Natural killer cell (primary cell): Measurements from ENCODE around the gene C10orf62. TPM values are rescaled to one million over a fixed set of nuclear protein-coding genes. Genes with fewer than 3 reads are reported as not detected.

Experiments used
- ATAC-seq, 3 donors: fragments of 150-1000 bp in 2 of 3; fragments of 200-7000 bp in 1 of 3; cut with Tn5 transposase; 1 replicate in 1 of 3; 2 replicates in 2 of 3; pipeline ENCODE4 v1.10.0; 2021; ENCODE audit warnings: mild to moderate bottlenecking in 2 of 3, moderate library complexity in 2 of 3
- DNase-seq, 2 donors: peaks; one replicate each; pipeline versions ENCODE4 v3.0.0 to v3.0.0-alpha.2; 2013 to 2021; ENCODE audit warnings: mixed read lengths in 1 of 2
- H3K27ac ChIP-seq: one replicate; pipeline ENCODE4 v1.5.1; 2013; ENCODE audit warnings: mild to moderate bottlenecking, low read length
- H3K27me3 ChIP-seq: one replicate; pipeline ENCODE4 v1.6.1; 2013; ENCODE audit warnings: low read length; ENCODE audit not compliant: control insufficient read depth, insufficient read depth
- H3K36me3 ChIP-seq: one replicate; pipeline ENCODE4 v1.6.1; 2013; ENCODE audit warnings: low read length; ENCODE audit not compliant: control insufficient read depth, insufficient read depth
- H3K4me1 ChIP-seq: one replicate; pipeline ENCODE4 v1.6.1; 2013; ENCODE audit warnings: low read length; ENCODE audit not compliant: control insufficient read depth, insufficient read depth
- H3K4me3 ChIP-seq: one replicate; pipeline ENCODE4 v1.5.1; 2013; ENCODE audit warnings: low read length
- H3K9me3 ChIP-seq: one replicate; pipeline ENCODE4 v1.6.1; 2013; ENCODE audit warnings: low read length; ENCODE audit not compliant: control insufficient read depth, insufficient read depth
- H3K27ac Mint-ChIP-seq, 2 donors: one replicate each; pipeline ENCODE4 v1.8.0; 2022; ENCODE audit warnings: mild to moderate bottlenecking in 2 of 2, mixed read lengths in 2 of 2, moderate library complexity in 1 of 2
- H3K27me3 Mint-ChIP-seq, 2 donors: one replicate each; pipeline ENCODE4 v1.8.0; 2022; ENCODE audit warnings: low read depth in 2 of 2, mixed read lengths in 2 of 2
- H3K36me3 Mint-ChIP-seq: one replicate; pipeline ENCODE4 v1.8.0; 2022; ENCODE audit warnings: mixed read lengths
- H3K4me1 Mint-ChIP-seq, 2 donors: one replicate each; pipeline ENCODE4 v1.8.0; 2022; ENCODE audit warnings: mixed read lengths in 2 of 2
- H3K4me3 Mint-ChIP-seq: one replicate; pipeline ENCODE4 v1.8.0; 2022; ENCODE audit warnings: mild to moderate bottlenecking, moderate library complexity, mixed read lengths
- H3K9me3 Mint-ChIP-seq, 2 donors: one replicate each; pipeline ENCODE4 v1.8.0; 2022; ENCODE audit warnings: mixed read lengths in 2 of 2
- WGBS: methylation state at CpG from one replicate; pipeline ENCODE4 v1.1.7; 2013; ENCODE audit warnings: missing lambda C conversion rate; ENCODE audit not compliant: insufficient coverage; 5-methylcytosine and 5-hydroxymethylcytosine counted together
- intact Hi-C: fragments of 100-400 bp; cut with micrococcal nuclease; formaldehyde crosslinking; loops from one replicate; pipeline ENCODE4 v1.14.2; 2022
- total RNA-seq, 4 donors: library from RNA; stranded (reverse); fragments of 120-200 nt in 1 of 4; gene quantifications; one replicate each; pipeline versions ENCODE4 v1.2.3 to v1.2.4, GENCODE V29; 2013 to 2022
- TF ChIP-seq, protein P1 (sequence below): fragments of 200-600 bp; IDR thresholded peaks from one replicate; pipeline ENCODE4 v1.8.0; 2022; ENCODE audit warnings: antibody characterized with exemption

The C10orf62 gene
- total RNA-seq, 3 donors from 2014 or later (not counting 1 experiment from before 2014, with no cell fraction given) = 0.32 TPM; not detected in 2

GRCh38 chr10:97598407-97599271, 9.1 kb downstream of the C10orf62 start:
- intact Hi-C loops = no loop called here
- H3K4me1 ChIP-seq = no peaks in the 10 kb centered on the region
- TF ChIP-seq, protein P1, sequence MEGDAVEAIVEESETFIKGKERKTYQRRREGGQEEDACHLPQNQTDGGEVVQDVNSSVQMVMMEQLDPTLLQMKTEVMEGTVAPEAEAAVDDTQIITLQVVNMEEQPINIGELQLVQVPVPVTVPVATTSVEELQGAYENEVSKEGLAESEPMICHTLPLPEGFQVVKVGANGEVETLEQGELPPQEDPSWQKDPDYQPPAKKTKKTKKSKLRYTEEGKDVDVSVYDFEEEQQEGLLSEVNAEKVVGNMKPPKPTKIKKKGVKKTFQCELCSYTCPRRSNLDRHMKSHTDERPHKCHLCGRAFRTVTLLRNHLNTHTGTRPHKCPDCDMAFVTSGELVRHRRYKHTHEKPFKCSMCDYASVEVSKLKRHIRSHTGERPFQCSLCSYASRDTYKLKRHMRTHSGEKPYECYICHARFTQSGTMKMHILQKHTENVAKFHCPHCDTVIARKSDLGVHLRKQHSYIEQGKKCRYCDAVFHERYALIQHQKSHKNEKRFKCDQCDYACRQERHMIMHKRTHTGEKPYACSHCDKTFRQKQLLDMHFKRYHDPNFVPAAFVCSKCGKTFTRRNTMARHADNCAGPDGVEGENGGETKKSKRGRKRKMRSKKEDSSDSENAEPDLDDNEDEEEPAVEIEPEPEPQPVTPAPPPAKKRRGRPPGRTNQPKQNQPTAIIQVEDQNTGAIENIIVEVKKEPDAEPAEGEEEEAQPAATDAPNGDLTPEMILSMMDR = no peak
- no peaks in the 10 kb centered on the region for H3K9me3 ChIP-seq
- H3K4me3 Mint-ChIP-seq = no peak overlapping the region
- H3K4me3 ChIP-seq = no peak overlapping the region
- no peak overlapping the region for H3K27ac Mint-ChIP-seq
- H3K27ac ChIP-seq = no peak overlapping the region
- H3K36me3 ChIP-seq = no peaks in the 10 kb centered on the region
- H3K9me3 Mint-ChIP-seq = no peaks in the 10 kb centered on the region
- DNase-seq (no peak), ATAC-seq (peak in 1 of 3 donors; percentile 28)
- no peaks in the 10 kb centered on the region for H3K4me1 Mint-ChIP-seq
- WGBS = 92% methylated on average over 18 of the region's 19 CpGs
- H3K27me3 ChIP-seq = no peaks in the 10 kb centered on the region
- H3K27me3 Mint-ChIP-seq = peaks cover 0 to 2% of the 10 kb centered on the region in 2 donors
- no peaks in the 10 kb centered on the region for H3K36me3 Mint-ChIP-seq

GRCh38 chr10:97599272-97599619, 9.7 kb downstream of the C10orf62 start:
- no peaks in the 10 kb centered on the region for H3K36me3 Mint-ChIP-seq
- ATAC-seq (no peak), DNase-seq (no peak)
- intact Hi-C loops = no loop called here
- H3K27me3 ChIP-seq = no peaks in the 10 kb centered on the region
- no peaks in the 10 kb centered on the region for H3K9me3 Mint-ChIP-seq
- 93% methylated on average over 6 of the region's 6 CpGs for WGBS
- H3K4me3 ChIP-seq = no peak overlapping the region
- no peak overlapping the region for H3K27ac ChIP-seq
- H3K9me3 ChIP-seq = no peaks in the 10 kb centered on the region
- peaks cover 0 to 2% of the 10 kb centered on the region in 2 donors for H3K27me3 Mint-ChIP-seq
- H3K4me3 Mint-ChIP-seq = no peak overlapping the region
- H3K4me1 Mint-ChIP-seq = no peaks in the 10 kb centered on the region
- TF ChIP-seq, protein P1 = no peak
- H3K4me1 ChIP-seq = no peaks in the 10 kb centered on the region
- no peak overlapping the region for H3K27ac Mint-ChIP-seq
- H3K36me3 ChIP-seq = no peaks in the 10 kb centered on the region

- no peaks in the 10 kb centered on the region for H3K4me1 ChIP-seq
- H3K27me3 ChIP-seq = no peaks in the 10 kb centered on the region
- H3K27ac Mint-ChIP-seq = no peak overlapping the region
- ATAC-seq = no peak
- no peaks in the 10 kb centered on the region for H3K36me3 Mint-ChIP-seq
- H3K4me3 ChIP-seq = no peak overlapping the region
- H3K4me3 Mint-ChIP-seq = no peak overlapping the region
- H3K4me1 Mint-ChIP-seq = no peaks in the 10 kb centered on the region
- H3K27me3 Mint-ChIP-seq = peaks cover 0 to 2% of the 10 kb centered on the region in 2 donors
- H3K27ac ChIP-seq = no peak overlapping the region
- DNase-seq = no peak
- no peaks in the 10 kb centered on the region for H3K9me3 ChIP-seq
- TF ChIP-seq, protein P1 = no peak
- intact Hi-C loops = no loop called here
- no peaks in the 10 kb centered on the region for H3K9me3 Mint-ChIP-seq
- WGBS = 100% methylated on average over 1 of the region's 1 CpG
- no peaks in the 10 kb centered on the region for H3K36me3 ChIP-seq
These were observed 11.1 kb downstream of the C10orf62 start for GRCh38 chr10:97600616-97601015.
